Measurements from ENCODE around the gene PDZRN4. TPM values are rescaled to one million over a fixed set of nuclear protein-coding genes. Genes with fewer than 3 reads are reported as not detected.

The PDZRN4 gene
- not detected in 2 replicates for total RNA-seq

- Histone ChIP-seq H3K9me3 (ENCODE audit: low read depth, low read length) (no peaks in the 10 kb centered on the region), H3K27ac (ENCODE audit: low read depth, low read length) (no peak within 1 kb of the TSS), H3K4me2 (ENCODE audit: insufficient read depth, low read length) (no peak within 1 kb of the TSS), H3K79me2 (ENCODE audit: insufficient read depth, low read length) (no peaks in the 10 kb centered on the region), H4K20me1 (ENCODE audit: insufficient read depth, low read length) (no peaks in the 10 kb centered on the region), H2AFZ (ENCODE audit: low read length) (no peak within 1 kb of the TSS), H3K4me1 (ENCODE audit: insufficient read depth, low read length) (no peaks in the 10 kb centered on the region), H3K36me3 (ENCODE audit: insufficient read depth, low read length) (no peaks in the 10 kb centered on the region), H3K27me3 (ENCODE audit: insufficient read depth, low read length) (peaks cover 29% of the 10 kb centered on the region), H3K4me3 (ENCODE audit: insufficient read depth, low read length) (no peak within 1 kb of the TSS)
- peak; percentile 68 for DNase-seq (ENCODE audit: insufficient read length, low spot score, missing footprints)
- TF ChIP-seq CTCF (IDR thresholded peaks at IDR 0.05; ENCODE audit: extremely low read depth, low read depth, low read length): no peak
Observed at GRCh38 chr12:41188058-41188840, at the start of gene PDZRN4. PDZRN4 (plus strand) TSS chr12:41188320.

- H3K27ac ChIP-seq (ENCODE audit: low read depth, low read length): no peak overlapping the region
- DNase-seq (ENCODE audit: insufficient read length, low spot score, missing footprints): no peak
- H3K36me3 ChIP-seq (ENCODE audit: insufficient read depth, low read length): no peaks in the 10 kb centered on the region
- no peaks in the 10 kb centered on the region for H3K79me2 ChIP-seq (ENCODE audit: insufficient read depth, low read length)
- no peak overlapping the region for H3K4me3 ChIP-seq (ENCODE audit: insufficient read depth, low read length)
- no peak overlapping the region for H3K4me2 ChIP-seq (ENCODE audit: insufficient read depth, low read length)
- no peaks in the 10 kb centered on the region for H3K4me1 ChIP-seq (ENCODE audit: insufficient read depth, low read length)
- H4K20me1 ChIP-seq (ENCODE audit: insufficient read depth, low read length): no peaks in the 10 kb centered on the region
- TF ChIP-seq CTCF (IDR thresholded peaks at IDR 0.05; ENCODE audit: extremely low read depth, low read depth, low read length): no peak
- no peak overlapping the region for H2AFZ ChIP-seq (ENCODE audit: low read length)
- no peaks in the 10 kb centered on the region for H3K27me3 ChIP-seq (ENCODE audit: insufficient read depth, low read length)
- H3K9me3 ChIP-seq (ENCODE audit: low read depth, low read length): no peaks in the 10 kb centered on the region
Observed at GRCh38 chr12:41140117-41140516, 48.0 kb upstream of the PDZRN4 start.

- Histone ChIP-seq H4K20me1 (ENCODE audit: insufficient read depth, low read length) (no peaks in the 10 kb centered on the region), H3K9me3 (ENCODE audit: low read depth, low read length) (no peaks in the 10 kb centered on the region), H3K4me3 (ENCODE audit: insufficient read depth, low read length) (no peak overlapping the region), H2AFZ (ENCODE audit: low read length) (no peak overlapping the region), H3K36me3 (ENCODE audit: insufficient read depth, low read length) (no peaks in the 10 kb centered on the region), H3K79me2 (ENCODE audit: insufficient read depth, low read length) (no peaks in the 10 kb centered on the region), H3K27me3 (ENCODE audit: insufficient read depth, low read length) (no peaks in the 10 kb centered on the region), H3K4me1 (ENCODE audit: insufficient read depth, low read length) (no peaks in the 10 kb centered on the region), H3K27ac (ENCODE audit: low read depth, low read length) (no peak overlapping the region), H3K4me2 (ENCODE audit: insufficient read depth, low read length) (no peak overlapping the region)
- no peak for TF ChIP-seq CTCF (IDR thresholded peaks at IDR 0.05; ENCODE audit: extremely low read depth, low read depth, low read length)
- DNase-seq (ENCODE audit: insufficient read length, low spot score, missing footprints): no peak
Observed at GRCh38 chr12:41141104-41141503, 47.0 kb upstream of the PDZRN4 start.

GRCh38 chr12:41142376-41142775 is 45.7 kb upstream of the PDZRN4 start:
- Histone ChIP-seq H3K9me3 (ENCODE audit: low read depth, low read length) (no peaks in the 10 kb centered on the region), H3K79me2 (ENCODE audit: insufficient read depth, low read length) (no peaks in the 10 kb centered on the region), H3K4me2 (ENCODE audit: insufficient read depth, low read length) (no peak overlapping the region), H3K4me1 (ENCODE audit: insufficient read depth, low read length) (no peaks in the 10 kb centered on the region), H3K36me3 (ENCODE audit: insufficient read depth, low read length) (no peaks in the 10 kb centered on the region), H2AFZ (ENCODE audit: low read length) (no peak overlapping the region), H4K20me1 (ENCODE audit: insufficient read depth, low read length) (no peaks in the 10 kb centered on the region), H3K27ac (ENCODE audit: low read depth, low read length) (no peak overlapping the region), H3K4me3 (ENCODE audit: insufficient read depth, low read length) (no peak overlapping the region), H3K27me3 (ENCODE audit: insufficient read depth, low read length) (no peaks in the 10 kb centered on the region)
- TF ChIP-seq CTCF (IDR thresholded peaks at IDR 0.05; ENCODE audit: extremely low read depth, low read depth, low read length): no peak
- no peak for DNase-seq (ENCODE audit: insufficient read length, low spot score, missing footprints)
